ENCODE measurements around the gene IL17B. TPM values are rescaled to one million over a fixed set of nuclear protein-coding genes. Genes with fewer than 3 reads are reported as not detected.
A peak's percentile ranks its signal among the peaks of the same experiment; 100 is the strongest.

The IL17B gene
- total RNA-seq, 1 donor from 2014 or later = not detected

- DNase-seq (ENCODE audit: low spot score) = no peak
Observed at GRCh38 chr5:149360272-149360671, 18.8 kb downstream of the IL17B start.

GRCh38 chr5:149358868-149359495, 20.1 kb downstream of the IL17B start:
- no peak for DNase-seq (ENCODE audit: low spot score)

GRCh38 chr5:149358294-149358651, 20.8 kb downstream of the IL17B start:
- no peak for DNase-seq (ENCODE audit: low spot score)

GRCh38 chr5:149357370-149358293, 21.5 kb downstream of the IL17B start, which contains the start of gene PCYOX1L:
Gene PCYOX1L (plus strand): TSS chr5:149358046. CDS start chr5:149358069, 23 bp downstream.
- peak; percentile 98 for DNase-seq (ENCODE audit: low spot score)

GRCh38 chr5:149356391-149356790, 22.7 kb downstream of the IL17B start:
- no peak for DNase-seq (ENCODE audit: low spot score)

- DNase-seq (ENCODE audit: low spot score) = no peak
Observed at GRCh38 chr5:149355688-149356087, 23.4 kb downstream of the IL17B start.

- no peak for DNase-seq (ENCODE audit: low spot score)
Observed at GRCh38 chr5:149353911-149354310, 25.2 kb downstream of the IL17B start.

- no peak for DNase-seq (ENCODE audit: low spot score)
Observed at GRCh38 chr5:149352169-149352568, 26.9 kb downstream of the IL17B start.

- DNase-seq (ENCODE audit: low spot score) = no peak
Observed at GRCh38 chr5:149349382-149349781, 29.7 kb downstream of the IL17B start.

- DNase-seq (ENCODE audit: low spot score) = no peak
Observed at GRCh38 chr5:149348518-149348917, 30.6 kb downstream of the IL17B start.

- DNase-seq (ENCODE audit: low spot score) = no peak
Observed at GRCh38 chr5:149345892-149346222, 33.2 kb downstream of the IL17B start.

- DNase-seq (ENCODE audit: low spot score) = peak; percentile 95
Observed at GRCh38 chr5:149345147-149345891, 33.8 kb downstream of the IL17B start, which contains the start of gene GRPEL2. Gene GRPEL2 (plus strand): TSS chr5:149345499. CDS start chr5:149345540, 41 bp downstream.

- no peak for DNase-seq (ENCODE audit: low spot score)
Observed at GRCh38 chr5:149344151-149344550, 34.9 kb downstream of the IL17B start.

GRCh38 chr5:149341876-149342275, 37.2 kb downstream of the IL17B start:
- DNase-seq (ENCODE audit: low spot score) = no peak

GRCh38 chr5:149340920-149341319, 38.2 kb downstream of the IL17B start:
- no peak for DNase-seq (ENCODE audit: low spot score)

GRCh38 chr5:149338364-149338763, 40.7 kb downstream of the IL17B start:
- DNase-seq (ENCODE audit: low spot score) = no peak

- no peak for DNase-seq (ENCODE audit: low spot score)
Observed at GRCh38 chr5:149337736-149338135, 41.4 kb downstream of the IL17B start.

GRCh38 chr5:149333711-149334443, 45.2 kb downstream of the IL17B start:
- DNase-seq (ENCODE audit: low spot score) = no peak

GRCh38 chr5:149328177-149328576, 50.9 kb downstream of the IL17B start:
- DNase-seq (ENCODE audit: low spot score) = no peak

GRCh38 chr5:149326611-149327010, 52.5 kb downstream of the IL17B start:
- no peak for DNase-seq (ENCODE audit: low spot score)

- no peak for DNase-seq (ENCODE audit: low spot score)
Observed at GRCh38 chr5:149325894-149326293, 53.2 kb downstream of the IL17B start.
